Measurements from ENCODE around the gene L1CAM.

L1CAM gene

DNA sequence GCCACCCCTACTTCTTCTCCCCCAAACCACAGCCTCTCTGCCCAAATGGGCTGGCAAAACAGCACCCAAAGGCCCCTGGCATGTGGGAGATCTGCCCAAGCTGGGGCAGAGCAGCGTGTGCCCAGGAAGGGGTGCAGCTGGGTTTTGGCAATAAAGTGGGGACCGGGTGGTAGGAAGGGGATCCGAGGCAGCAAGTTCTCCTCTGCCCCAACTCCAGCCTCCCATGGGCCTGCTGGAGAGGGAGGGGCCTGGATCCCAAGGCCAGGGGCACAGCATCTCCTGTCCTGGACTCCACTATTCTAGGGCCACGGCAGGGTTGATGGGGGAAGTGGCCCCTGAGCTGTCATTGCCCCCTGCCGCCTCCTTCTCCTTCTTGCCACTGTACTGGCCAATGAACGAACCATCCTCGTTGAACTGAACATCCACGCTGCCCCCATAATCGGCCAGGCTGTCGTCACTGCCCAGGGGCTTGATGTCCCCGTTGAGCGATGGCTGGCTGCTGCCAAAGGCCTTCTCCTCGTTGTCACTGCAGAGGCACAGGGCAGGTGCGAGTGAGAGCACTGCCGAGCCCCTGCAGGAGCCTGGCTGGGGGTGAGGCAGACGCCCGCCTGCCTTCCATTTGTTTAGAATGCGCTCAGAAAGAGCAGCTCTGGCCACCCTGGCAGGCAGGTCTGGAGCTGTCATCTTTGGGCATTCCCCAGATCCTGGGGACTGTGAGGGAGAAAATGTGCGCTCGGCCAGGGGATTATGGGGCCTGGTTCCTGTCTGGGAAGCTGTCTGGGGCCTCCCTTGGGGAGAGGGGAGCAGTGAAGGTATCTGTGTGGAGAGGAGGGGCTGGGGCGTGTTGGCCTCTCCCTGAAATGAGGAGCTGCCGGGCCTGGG, 23.4 kb downstream of the L1CAM start:
- no peak overlapping the region for H3K27ac ChIP-seq
- TF ChIP-seq, protein P1, sequence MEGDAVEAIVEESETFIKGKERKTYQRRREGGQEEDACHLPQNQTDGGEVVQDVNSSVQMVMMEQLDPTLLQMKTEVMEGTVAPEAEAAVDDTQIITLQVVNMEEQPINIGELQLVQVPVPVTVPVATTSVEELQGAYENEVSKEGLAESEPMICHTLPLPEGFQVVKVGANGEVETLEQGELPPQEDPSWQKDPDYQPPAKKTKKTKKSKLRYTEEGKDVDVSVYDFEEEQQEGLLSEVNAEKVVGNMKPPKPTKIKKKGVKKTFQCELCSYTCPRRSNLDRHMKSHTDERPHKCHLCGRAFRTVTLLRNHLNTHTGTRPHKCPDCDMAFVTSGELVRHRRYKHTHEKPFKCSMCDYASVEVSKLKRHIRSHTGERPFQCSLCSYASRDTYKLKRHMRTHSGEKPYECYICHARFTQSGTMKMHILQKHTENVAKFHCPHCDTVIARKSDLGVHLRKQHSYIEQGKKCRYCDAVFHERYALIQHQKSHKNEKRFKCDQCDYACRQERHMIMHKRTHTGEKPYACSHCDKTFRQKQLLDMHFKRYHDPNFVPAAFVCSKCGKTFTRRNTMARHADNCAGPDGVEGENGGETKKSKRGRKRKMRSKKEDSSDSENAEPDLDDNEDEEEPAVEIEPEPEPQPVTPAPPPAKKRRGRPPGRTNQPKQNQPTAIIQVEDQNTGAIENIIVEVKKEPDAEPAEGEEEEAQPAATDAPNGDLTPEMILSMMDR (IDR thresholded peaks at IDR 0.05): no peak
- no peak for TF ChIP-seq ZFX (IDR thresholded peaks at IDR 0.05; ENCODE audit: borderline replicate concordance)

GRCh38 chrX:153861733-153862310, 24.2 kb downstream of the L1CAM start:
- TF ChIP-seq ZFX (IDR thresholded peaks at IDR 0.05; ENCODE audit: borderline replicate concordance): no peak
- TF ChIP-seq, protein P1 (IDR thresholded peaks at IDR 0.05): no peak
- H3K27ac ChIP-seq: no peak overlapping the region

- no peak overlapping the region for H3K27ac ChIP-seq
- TF ChIP-seq, protein P1 (IDR thresholded peaks at IDR 0.05): no peak
- no peak for TF ChIP-seq ZFX (IDR thresholded peaks at IDR 0.05; ENCODE audit: borderline replicate concordance)
These were observed 24.8 kb downstream of the L1CAM start for GRCh38 chrX:153861151-153861550.

DNA sequence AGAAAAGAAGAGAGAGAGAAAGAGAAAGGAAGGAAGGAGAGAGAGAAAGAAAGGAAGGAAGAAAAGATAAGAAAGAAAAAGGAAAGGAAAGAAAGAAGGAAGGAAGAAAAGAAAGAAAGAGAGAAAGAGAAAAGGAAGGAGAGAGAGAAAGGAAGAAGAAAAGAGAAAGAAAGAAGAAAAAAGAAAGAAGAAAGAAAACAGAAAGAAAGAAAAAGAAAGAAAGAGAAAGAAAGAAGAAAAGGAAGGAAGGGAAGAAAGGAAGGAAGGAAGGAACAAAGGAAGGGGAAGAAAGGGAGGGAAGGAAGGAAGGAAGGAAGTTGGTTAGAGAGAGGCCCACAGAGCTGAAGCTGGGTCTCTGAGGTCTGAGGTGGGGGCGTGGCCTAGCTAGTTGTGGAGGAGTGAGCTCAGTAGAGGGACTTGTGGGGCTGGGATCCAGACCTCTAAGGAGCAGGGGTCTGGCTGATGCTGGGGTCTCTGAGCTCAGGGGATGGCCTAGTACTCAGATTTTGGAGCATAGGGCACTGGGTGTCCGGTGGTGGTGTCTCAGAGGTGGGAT, 28.5 kb downstream of the L1CAM start:
- no peak for TF ChIP-seq ZFX (IDR thresholded peaks at IDR 0.05; ENCODE audit: borderline replicate concordance)
- TF ChIP-seq, protein P1 (IDR thresholded peaks at IDR 0.05): no peak
- H3K27ac ChIP-seq: no peak overlapping the region

DNA sequence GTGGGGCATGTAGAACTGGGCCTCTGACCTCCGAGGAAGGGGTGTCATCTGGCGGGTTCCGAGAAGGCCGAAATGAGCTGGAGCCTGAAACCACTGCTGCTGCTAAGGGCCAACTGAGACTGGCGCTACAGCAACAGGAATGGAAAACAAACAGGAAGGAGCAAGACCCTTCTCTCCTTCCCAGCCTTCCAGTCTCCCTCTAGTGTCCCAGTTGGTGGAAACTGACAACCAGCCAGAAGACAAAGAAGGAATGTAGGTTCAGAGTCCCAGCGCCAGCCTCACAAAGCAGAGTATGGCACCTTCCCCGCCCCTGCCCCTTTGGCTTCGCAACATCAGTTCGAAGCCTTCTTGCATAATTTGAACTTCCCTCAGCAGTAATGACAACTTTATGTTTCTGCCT, 31.3 kb downstream of the L1CAM start:
- TF ChIP-seq, protein P1 (IDR thresholded peaks at IDR 0.05): no peak
- TF ChIP-seq ZFX (IDR thresholded peaks at IDR 0.05; ENCODE audit: borderline replicate concordance): no peak
- no peak overlapping the region for H3K27ac ChIP-seq

DNA sequence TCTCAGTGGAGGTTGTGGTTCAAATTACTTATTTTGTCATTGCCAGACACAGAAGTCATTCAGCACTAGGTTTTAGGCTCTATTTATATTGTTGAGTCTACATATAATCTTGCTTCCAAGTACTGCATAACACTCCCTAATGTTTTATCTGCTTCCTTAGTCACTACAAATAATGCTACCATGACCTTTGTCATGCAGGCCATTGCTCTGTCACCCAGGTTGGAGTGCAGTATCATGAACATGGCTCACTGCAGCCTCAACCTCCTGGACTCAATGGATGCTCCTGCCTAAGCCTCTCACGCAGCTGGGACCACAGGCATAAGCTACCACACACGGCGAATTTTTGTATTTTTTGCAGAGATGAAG, 32.1 kb downstream of the L1CAM start:
- H3K27ac ChIP-seq: no peak overlapping the region

More for the DNA sequence above, 32.1 kb downstream of the L1CAM start:
- TF ChIP-seq ZFX (IDR thresholded peaks at IDR 0.05; ENCODE audit: borderline replicate concordance): no peak
- TF ChIP-seq, protein P1 (IDR thresholded peaks at IDR 0.05): no peak

Data from 22Rv1 (cell line).